Keratinocyte (primary cell): Measurements from ENCODE around the gene RAMP1. TPM values are rescaled to one million over a fixed set of nuclear protein-coding genes. Genes with fewer than 3 reads are reported as not detected.
"Not testable (repeated sequence)": the region's sequence is repeated elsewhere in the genome, so short reads cannot be mapped to it uniquely, and the experiment has no call there.

Source experiments
- DNase-seq: peaks from one replicate; pipeline ENCODE4 v3.0.0-alpha.2; 2011; ENCODE audit warnings: low read depth, missing footprints, low spot score
- FAIRE-seq: peaks from 2 replicates; lab custom pipeline; 2011; peaks lifted over from hg19 to GRCh38; lab: Jason Lieb, UNC
- H2AFZ ChIP-seq: 2 replicates; pipeline ENCODE4 v1.6.0; 2012; ENCODE audit warnings: low read length, control low read depth, inconsistent platforms; ENCODE audit not compliant: control insufficient read depth
- H3K27ac ChIP-seq: 2 replicates; pipeline ENCODE4 v1.5.1; 2011; ENCODE audit warnings: low read length; ENCODE audit not compliant: control insufficient read depth, insufficient read depth
- H3K27me3 ChIP-seq: 3 replicates; pipeline ENCODE4 v1.6.0; 2011; ENCODE audit warnings: low read length; ENCODE audit not compliant: control insufficient read depth, insufficient read depth; ENCODE audit errors: extremely low read depth
- H3K36me3 ChIP-seq, 2 experiments: 2 replicates in 1 of 2; 3 replicates in 1 of 2; pipeline ENCODE4 v1.5.1; 2011; ENCODE audit warnings: low read length in 2 of 2, mild to moderate bottlenecking in 1 of 2; ENCODE audit not compliant: control insufficient read depth in 2 of 2, insufficient read depth in 2 of 2; ENCODE audit errors: extremely low read depth in 1 of 2
- H3K4me1 ChIP-seq: 3 replicates; pipeline ENCODE4 v1.5.1; 2011; ENCODE audit warnings: low read length; ENCODE audit not compliant: control insufficient read depth, insufficient read depth; ENCODE audit errors: extremely low read depth
- H3K4me2 ChIP-seq: 3 replicates; pipeline ENCODE4 v1.6.0; 2011; ENCODE audit warnings: low read depth, low read length; ENCODE audit not compliant: control insufficient read depth, insufficient read depth; ENCODE audit errors: extremely low read depth
- H3K4me3 ChIP-seq, 3 experiments: fragments of 200-600 bp in 1 of 3; sonication (generic) in 1 of 3; 2 replicates in 2 of 3; 3 replicates in 1 of 3; pipeline ENCODE4 v1.5.1; 2011 to 2016; ENCODE audit warnings: low read length in 3 of 3, mild to moderate bottlenecking in 3 of 3, control low read depth in 2 of 3, inconsistent platforms in 1 of 3, low read depth in 1 of 3, mixed read lengths in 1 of 3, mixed run types in 1 of 3, moderate library complexity in 1 of 3; ENCODE audit not compliant: control insufficient read depth in 2 of 3, insufficient read depth in 2 of 3; ENCODE audit errors: extremely low read depth in 1 of 3
- H3K79me2 ChIP-seq: 2 replicates; pipeline ENCODE4 v1.6.0; 2012; ENCODE audit warnings: low read length; ENCODE audit not compliant: control insufficient read depth, insufficient read depth
- H3K9ac ChIP-seq: 3 replicates; pipeline ENCODE4 v1.6.0; 2011; ENCODE audit warnings: low read length; ENCODE audit not compliant: control insufficient read depth, insufficient read depth; ENCODE audit errors: extremely low read depth
- H3K9me1 ChIP-seq: 3 replicates; pipeline ENCODE4 v1.6.0; 2011; ENCODE audit warnings: low read length; ENCODE audit not compliant: control insufficient read depth, insufficient read depth; ENCODE audit errors: extremely low read depth
- H3K9me3 ChIP-seq: 2 replicates; pipeline ENCODE4 v1.5.1; 2012; ENCODE audit warnings: low read depth, low read length; ENCODE audit not compliant: control insufficient read depth
- H4K20me1 ChIP-seq: 3 replicates; pipeline ENCODE4 v1.6.0; 2011; ENCODE audit warnings: low read length; ENCODE audit not compliant: control insufficient read depth, insufficient read depth; ENCODE audit errors: extremely low read depth
- EZH2 ChIP-seq: IDR thresholded peaks from one replicate; pipeline ENCODE4 v1.6.1; 2012; ENCODE audit warnings: inconsistent platforms, mild to moderate bottlenecking, low read length, moderate library complexity
- dilution Hi-C: fragments of 300-500 bp; cut with MboI; formaldehyde crosslinking; loops from one replicate; pipeline ENCODE4 v1.7.0; 2020; ENCODE audit warnings: low sequenced_read_pairs; ENCODE audit not compliant: extremely low pct_ligation_motif_present
- polyA plus RNA-seq, 5 experiments: library from polyadenylated mRNA; depleted of rRNA in 3 of 5; stranded (reverse) in 3 of 5; stranded (forward) in 1 of 5; unstranded in 1 of 5; fragments of >200 nt; gene quantifications; 1 replicate in 1 of 5; 2 replicates in 3 of 5; 3 replicates in 1 of 5; pipeline versions ENCODE4 v1.2.1 to v1.2.3, GENCODE V29; 2011 to 2012; ENCODE audit warnings: missing spikeins in 2 of 5, low read depth in 1 of 5, low replicate concordance in 1 of 5
- TF ChIP-seq, protein P1 (sequence below), 3 experiments: IDR thresholded peaks in 1 of 3; conservative IDR thresholded peaks in 1 of 3; optimal IDR thresholded peaks in 1 of 3; 2 replicates in 2 of 3; 3 replicates in 1 of 3; pipeline versions ENCODE3 to v1.5.1; 2011; ENCODE audit warnings: low read length in 3 of 3, mild to moderate bottlenecking in 3 of 3, moderate library complexity in 2 of 3, control low read depth in 1 of 3, inconsistent platforms in 1 of 3; ENCODE audit not compliant: insufficient read depth in 2 of 3; ENCODE audit errors: extremely low read depth in 1 of 3

RAMP1 gene
- polyA plus RNA-seq, 1 donor (not counting 4 experiments of a cell fraction or from before 2014, with no cell fraction given), result 0.69 TPM

DNA sequence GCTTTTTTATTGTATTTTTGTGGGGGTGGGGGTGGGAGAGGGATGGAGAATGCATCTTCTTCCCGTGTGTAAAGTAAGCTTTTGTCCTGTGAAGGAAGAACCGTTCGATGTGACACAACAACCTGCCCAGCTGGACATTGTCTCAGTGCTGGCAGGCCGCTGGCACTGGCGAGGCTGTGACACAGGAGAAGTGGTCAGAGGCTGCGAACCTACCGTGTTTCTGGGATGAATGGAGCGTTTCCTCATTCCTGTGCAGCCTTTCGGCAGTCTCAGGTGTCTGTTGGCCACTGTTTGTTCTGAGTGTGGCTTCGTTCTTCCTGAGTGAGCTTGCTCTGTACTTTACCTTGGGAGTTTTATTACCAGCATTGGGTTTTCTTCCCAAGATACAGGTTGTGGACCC is 8.0 kb downstream of the RAMP1 start:
- no peaks in the 10 kb centered on the region for H3K79me2 ChIP-seq
- no peak overlapping the region for H3K4me3 ChIP-seq
- peaks cover 4% of the 10 kb centered on the region for H3K9me1 ChIP-seq
- DNase-seq (no peak), FAIRE-seq (no peak)
- H3K27ac ChIP-seq, result no peak overlapping the region
- H3K36me3 ChIP-seq, result no peaks in the 10 kb centered on the region
- no peak overlapping the region for H3K4me2 ChIP-seq
- TF ChIP-seq, protein P1, sequence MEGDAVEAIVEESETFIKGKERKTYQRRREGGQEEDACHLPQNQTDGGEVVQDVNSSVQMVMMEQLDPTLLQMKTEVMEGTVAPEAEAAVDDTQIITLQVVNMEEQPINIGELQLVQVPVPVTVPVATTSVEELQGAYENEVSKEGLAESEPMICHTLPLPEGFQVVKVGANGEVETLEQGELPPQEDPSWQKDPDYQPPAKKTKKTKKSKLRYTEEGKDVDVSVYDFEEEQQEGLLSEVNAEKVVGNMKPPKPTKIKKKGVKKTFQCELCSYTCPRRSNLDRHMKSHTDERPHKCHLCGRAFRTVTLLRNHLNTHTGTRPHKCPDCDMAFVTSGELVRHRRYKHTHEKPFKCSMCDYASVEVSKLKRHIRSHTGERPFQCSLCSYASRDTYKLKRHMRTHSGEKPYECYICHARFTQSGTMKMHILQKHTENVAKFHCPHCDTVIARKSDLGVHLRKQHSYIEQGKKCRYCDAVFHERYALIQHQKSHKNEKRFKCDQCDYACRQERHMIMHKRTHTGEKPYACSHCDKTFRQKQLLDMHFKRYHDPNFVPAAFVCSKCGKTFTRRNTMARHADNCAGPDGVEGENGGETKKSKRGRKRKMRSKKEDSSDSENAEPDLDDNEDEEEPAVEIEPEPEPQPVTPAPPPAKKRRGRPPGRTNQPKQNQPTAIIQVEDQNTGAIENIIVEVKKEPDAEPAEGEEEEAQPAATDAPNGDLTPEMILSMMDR (optimal IDR thresholded peaks at IDR 0.05 in 1 of 3, IDR thresholded peaks at IDR 0.05 in 1 of 3, conservative IDR thresholded peaks at IDR 0.05 in 1 of 3; ENCODE audit: extremely low read depth in 1 of 3, insufficient read depth in 2 of 3, low read length in 3 of 3), result no peak
- TF ChIP-seq EZH2, result no peak
- H4K20me1 ChIP-seq, result no peaks in the 10 kb centered on the region
- H3K4me1 ChIP-seq, result peaks cover 23% of the 10 kb centered on the region
- dilution Hi-C loops, result no loop called here
- no peaks in the 10 kb centered on the region for H3K27me3 ChIP-seq
- no peak overlapping the region for H2AFZ ChIP-seq
- H3K9me3 ChIP-seq, result no peaks in the 10 kb centered on the region
- H3K9ac ChIP-seq, result no peak overlapping the region

DNA sequence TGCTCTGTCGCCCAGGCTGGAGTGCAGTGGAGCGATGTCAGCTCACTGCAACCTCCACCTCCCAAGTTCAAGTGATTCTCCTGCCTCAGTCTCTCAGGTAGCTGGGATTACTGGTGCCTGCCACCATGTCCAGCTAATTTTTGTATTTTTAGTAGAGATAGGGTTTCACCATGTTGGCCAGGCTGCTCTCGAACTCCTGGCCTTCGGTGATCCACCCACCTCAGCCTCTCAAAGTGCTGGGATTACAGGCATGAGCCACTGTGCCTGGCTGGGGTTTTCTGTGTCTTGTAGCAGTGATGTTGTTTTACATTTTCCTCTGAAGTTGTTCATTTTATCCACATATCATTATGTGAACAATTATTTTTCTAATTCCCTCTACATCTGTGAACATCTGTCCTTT is 8.7 kb downstream of the RAMP1 start:
- H3K27me3 ChIP-seq, H3K36me3 ChIP-seq, H3K27ac ChIP-seq, FAIRE-seq, H3K9me1 ChIP-seq, H3K4me2 ChIP-seq, H4K20me1 ChIP-seq, DNase-seq, H3K79me2 ChIP-seq, H3K4me3 ChIP-seq, dilution Hi-C loops, H3K9ac ChIP-seq, H3K9me3 ChIP-seq, H2AFZ ChIP-seq: not testable (repeated sequence)
- H3K4me1 ChIP-seq, result peaks cover 28% of the 10 kb centered on the region

DNA sequence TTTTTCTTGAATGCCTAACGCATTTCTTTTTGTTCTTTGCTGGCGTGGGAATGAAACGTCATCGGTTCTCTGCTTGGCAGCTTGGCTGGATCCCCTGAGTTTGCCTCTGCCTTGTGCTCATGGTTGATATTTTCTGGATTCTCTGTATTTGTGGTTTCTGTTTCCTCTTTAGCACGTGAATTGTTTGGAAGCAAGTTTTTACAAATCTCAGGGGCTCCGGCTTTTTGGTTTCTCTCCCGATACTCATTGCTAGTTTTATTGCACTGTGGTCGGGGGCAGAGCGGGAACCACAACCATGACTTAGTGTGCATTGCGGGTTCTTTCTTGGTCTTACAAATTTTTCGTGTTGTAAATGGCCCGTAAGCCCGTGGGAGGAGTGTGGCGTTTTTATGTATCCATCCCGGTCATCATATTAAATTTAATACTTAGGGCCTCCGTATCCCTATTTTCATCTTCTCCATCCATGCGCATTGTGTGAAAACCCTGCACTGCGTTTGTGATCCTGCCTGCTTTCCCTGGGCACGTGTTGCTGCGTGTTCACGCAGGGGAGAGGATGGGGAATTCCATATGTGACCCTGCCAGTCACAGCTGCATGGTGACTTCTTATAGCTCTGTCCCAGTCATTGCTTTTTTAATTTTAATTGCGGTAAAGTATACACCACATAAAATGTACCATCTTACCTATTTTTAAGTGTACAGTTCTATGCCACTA is 9.4 kb downstream of the RAMP1 start:
- no peak for DNase-seq
- Histone ChIP-seq H3K27me3 (no peaks in the 10 kb centered on the region), H3K27ac (no peak overlapping the region), H3K9me3 (no peaks in the 10 kb centered on the region), H3K36me3 (no peaks in the 10 kb centered on the region), H3K9ac (no peak overlapping the region), H4K20me1 (no peaks in the 10 kb centered on the region), H3K4me2 (peak overlapping the region; percentile 2), H3K4me1 (peaks cover 36% of the 10 kb centered on the region), H3K79me2 (no peaks in the 10 kb centered on the region), H3K9me1 (peaks cover 4% of the 10 kb centered on the region), H2AFZ (no peak overlapping the region), H3K4me3 (no peak overlapping the region)
- no peak for TF ChIP-seq EZH2
- TF ChIP-seq, protein P1 (optimal IDR thresholded peaks at IDR 0.05 in 1 of 3, IDR thresholded peaks at IDR 0.05 in 1 of 3, conservative IDR thresholded peaks at IDR 0.05 in 1 of 3; ENCODE audit: extremely low read depth in 1 of 3, insufficient read depth in 2 of 3, low read length in 3 of 3), result no peak
- no peak for FAIRE-seq
- dilution Hi-C loops, result no loop called here
